Neuronal stem cell (in vitro differentiated cells): ENCODE results near the gene GSE1.
A peak's percentile ranks its signal among the peaks of the same experiment; 100 is the strongest.

ENCODE experiments used
- DNase-seq: peaks from one replicate; pipeline ENCODE4 v3.0.0-alpha.2; 2013; ENCODE audit warnings: low spot score
- H2AFZ ChIP-seq: one replicate; pipeline ENCODE4 v1.6.1; 2013; ENCODE audit warnings: mild to moderate bottlenecking, low read length, inconsistent platforms
- H2AK5ac ChIP-seq: 2 replicates; pipeline ENCODE4 v1.6.1; 2013; ENCODE audit warnings: low read depth, mild to moderate bottlenecking, inconsistent platforms, low read length, moderate library complexity, mixed read lengths
- H2BK120ac ChIP-seq: 2 replicates; pipeline ENCODE4 v1.6.1; 2013; ENCODE audit warnings: low read depth, mild to moderate bottlenecking, inconsistent platforms, low read length, moderate library complexity, mixed read lengths
- H2BK12ac ChIP-seq: one replicate; pipeline ENCODE4 v1.6.1; 2013; ENCODE audit warnings: low read length, inconsistent platforms
- H2BK15ac ChIP-seq: 2 replicates; pipeline ENCODE4 v1.6.1; 2013; ENCODE audit warnings: mild to moderate bottlenecking, low read length, inconsistent platforms, mixed read lengths
- H2BK5ac ChIP-seq: one replicate; pipeline ENCODE4 v1.6.1; 2013; ENCODE audit warnings: inconsistent platforms, mild to moderate bottlenecking, low read length, moderate library complexity
- H3K14ac ChIP-seq: one replicate; pipeline ENCODE4 v1.6.1; 2013; ENCODE audit warnings: low read length, inconsistent platforms
- H3K18ac ChIP-seq: 2 replicates; pipeline ENCODE4 v1.6.1; 2013; ENCODE audit warnings: low read length, inconsistent platforms
- H3K23ac ChIP-seq: 2 replicates; pipeline ENCODE4 v1.6.1; 2013; ENCODE audit warnings: low read depth, mild to moderate bottlenecking, mixed read lengths, low read length, inconsistent platforms; ENCODE audit not compliant: poor library complexity
- H3K27ac ChIP-seq: replicated peaks from 3 replicates; pipeline ENCODE4 v1.5.1; 2013; ENCODE audit warnings: low read length, inconsistent platforms
- H3K27me3 ChIP-seq, 3 experiments: 2 replicates each; pipeline ENCODE4 v1.6.1; 2013; ENCODE audit warnings: low read length in 3 of 3, mild to moderate bottlenecking in 2 of 3, inconsistent platforms in 1 of 3, low read depth in 1 of 3, mixed read lengths in 1 of 3, moderate library complexity in 1 of 3; ENCODE audit not compliant: control insufficient read depth in 3 of 3, insufficient read depth in 3 of 3
- H3K36me3 ChIP-seq, 2 donors: replicated peaks in 1 of 2; 2 replicates each; pipeline ENCODE4 v1.6.1; 2013; ENCODE audit warnings: low read length in 2 of 2; ENCODE audit not compliant: control insufficient read depth in 2 of 2, insufficient read depth in 2 of 2
- H3K4ac ChIP-seq: 2 replicates; pipeline ENCODE4 v1.6.1; 2013; ENCODE audit warnings: inconsistent platforms, mild to moderate bottlenecking, low read length, moderate library complexity
- H3K4me1 ChIP-seq, 2 donors: 1 replicate in 1 of 2; 2 replicates in 1 of 2; pipeline ENCODE4 v1.6.1; 2013; ENCODE audit warnings: low read length in 2 of 2, low read depth in 1 of 2; ENCODE audit not compliant: control insufficient read depth in 2 of 2, insufficient read depth in 1 of 2
- H3K4me2 ChIP-seq: one replicate; pipeline ENCODE4 v1.6.1; 2013; ENCODE audit warnings: mild to moderate bottlenecking, low read length, inconsistent platforms; ENCODE audit not compliant: insufficient read depth, poor library complexity, severe bottlenecking
- H3K4me3 ChIP-seq, 2 donors: 2 replicates each; pipeline ENCODE4 v1.5.1; 2013; ENCODE audit warnings: low read length in 2 of 2, mild to moderate bottlenecking in 2 of 2, inconsistent platforms in 1 of 2, moderate library complexity in 1 of 2
- H3K79me1 ChIP-seq: one replicate; pipeline ENCODE4 v1.6.1; 2013; ENCODE audit warnings: low read depth, mild to moderate bottlenecking, inconsistent platforms, low read length, moderate library complexity
- H3K9ac ChIP-seq: one replicate; pipeline ENCODE4 v1.6.1; 2013; ENCODE audit warnings: mild to moderate bottlenecking, low read depth, low read length, inconsistent platforms; ENCODE audit not compliant: poor library complexity
- H3K9me3 ChIP-seq, 2 donors: replicated peaks in 1 of 2; 2 replicates each; pipeline versions ENCODE3 to v1.6.1; 2013; ENCODE audit warnings: low read length in 2 of 2, mild to moderate bottlenecking in 2 of 2, inconsistent platforms in 1 of 2, low read depth in 1 of 2, mixed read lengths in 1 of 2, moderate library complexity in 1 of 2; ENCODE audit not compliant: control insufficient read depth in 2 of 2, insufficient read depth in 1 of 2
- H4K8ac ChIP-seq: one replicate; pipeline ENCODE4 v1.6.1; 2013; ENCODE audit warnings: low read depth, mild to moderate bottlenecking, inconsistent platforms, low read length, moderate library complexity
- H4K91ac ChIP-seq: one replicate; pipeline ENCODE4 v1.6.1; 2013; ENCODE audit warnings: low read length, low read depth, mild to moderate bottlenecking, inconsistent platforms; ENCODE audit not compliant: poor library complexity
- WGBS, 2 donors: extraction: QIAGEN DNeasy Blood & Tissue Kit; methylation state at CpG; one replicate each; pipeline ENCODE4 v1.1.7; 2013; ENCODE audit warnings: missing lambda C conversion rate in 2 of 2, mixed read lengths in 1 of 2; ENCODE audit not compliant: insufficient read length in 2 of 2, insufficient replicate concordance in 1 of 2; ENCODE audit errors: extremely low coverage in 2 of 2; 5-methylcytosine and 5-hydroxymethylcytosine counted together

GSE1 gene

DNA sequence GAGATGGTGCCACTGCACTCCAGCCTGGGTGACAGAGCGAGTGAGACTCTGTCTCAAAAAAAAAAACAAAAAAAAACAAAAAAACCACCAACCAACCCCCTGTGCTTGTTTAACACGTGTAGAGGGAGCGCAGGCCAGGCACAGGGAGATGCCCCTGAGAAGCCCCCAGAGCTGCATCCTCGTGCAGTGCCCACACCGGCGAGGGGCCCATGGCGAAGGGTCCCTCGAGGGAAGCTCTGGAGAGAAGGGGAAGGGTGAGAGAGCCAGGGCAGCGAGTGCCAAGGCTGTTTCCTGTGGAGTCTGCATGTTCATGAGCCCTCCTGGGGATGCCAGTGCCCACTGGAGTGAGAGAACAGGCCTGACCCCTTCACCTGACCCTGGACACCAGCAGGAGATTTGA, 47.8 kb upstream of the GSE1 start:
- Histone ChIP-seq H3K27me3 (no peaks in the 10 kb centered on the region), H2AK5ac (peak overlapping the region; percentile 79), H3K9me3 (peaks cover 8 to 15% of the 10 kb centered on the region in 2 donors), H3K4me2 (no peak overlapping the region), H4K91ac (no peak overlapping the region), H3K9ac (no peak overlapping the region), H2BK15ac (peak overlapping the region; percentile 1), H2BK5ac (peak overlapping the region; percentile 4), H3K4me1 (peaks cover 28 to 60% of the 10 kb centered on the region in 2 donors), H3K23ac (peak overlapping the region; percentile 62), H2BK120ac (no peak overlapping the region), H2BK12ac (peak overlapping the region; percentile 92), H3K36me3 (no peaks in the 10 kb centered on the region), H4K8ac (no peak overlapping the region), H3K4ac (no peak overlapping the region), H2AFZ (no peak overlapping the region), H3K27ac (no peak overlapping the region), H3K18ac (peak overlapping the region; percentile 11), H3K79me1 (no peaks in the 10 kb centered on the region), H3K14ac (peak overlapping the region; percentile 22), H3K4me3 (no peak overlapping the region)
- no CpG with 5 or more reads among the region's 9 CpGs for whole genome bisulfite sequencing, 2 donors
- no peak for DNase-seq

- no CpG with 5 or more reads among the region's 23 CpGs for WGBS, 2 donors
- Histone ChIP-seq H2BK120ac (no peak overlapping the region), H3K4ac (no peak overlapping the region), H4K91ac (no peak overlapping the region), H2BK5ac (peak overlapping the region; percentile 4), H2BK12ac (peak overlapping the region; percentile 5), H2AFZ (no peak overlapping the region), H4K8ac (no peak overlapping the region), H3K9ac (no peak overlapping the region), H3K27ac (peak overlapping the region; percentile 39), H3K36me3 (no peaks in the 10 kb centered on the region), H2AK5ac (peak overlapping the region; percentile 79), H2BK15ac (peak overlapping the region; percentile 1), H3K4me2 (no peak overlapping the region), H3K4me1 (peaks cover 29 to 58% of the 10 kb centered on the region in 2 donors), H3K27me3 (no peaks in the 10 kb centered on the region), H3K4me3 (no peak overlapping the region), H3K9me3 (peaks cover 8 to 15% of the 10 kb centered on the region in 2 donors), H3K18ac (peak overlapping the region; percentile 11), H3K23ac (peak overlapping the region; percentile 62), H3K79me1 (no peaks in the 10 kb centered on the region), H3K14ac (no peak overlapping the region)
- DNase-seq = no peak
Observed at GRCh38 chr16:85565801-85566526, 47.2 kb upstream of the GSE1 start.

GRCh38 chr16:85566561-85567100, 46.5 kb upstream of the GSE1 start:
- peak overlapping the region; percentile 11 for H3K18ac ChIP-seq
- H3K23ac ChIP-seq = no peak overlapping the region
- no peak overlapping the region for H3K4me3 ChIP-seq
- no peak overlapping the region for H2AK5ac ChIP-seq
- no peaks in the 10 kb centered on the region for H3K79me1 ChIP-seq
- no peak overlapping the region for H2AFZ ChIP-seq
- peaks cover 31 to 61% of the 10 kb centered on the region in 2 donors for H3K4me1 ChIP-seq
- H3K27ac ChIP-seq = peak overlapping the region; percentile 39
- no peak overlapping the region for H2BK120ac ChIP-seq
- no peak overlapping the region for H2BK12ac ChIP-seq
- H3K4me2 ChIP-seq = no peak overlapping the region
- no peak overlapping the region for H3K9ac ChIP-seq
- peak overlapping the region; percentile 98 for H2BK15ac ChIP-seq
- DNase-seq = peak; percentile 89
- peaks cover 8 to 15% of the 10 kb centered on the region in 2 donors for H3K9me3 ChIP-seq
- H4K8ac ChIP-seq = no peak overlapping the region
- H3K27me3 ChIP-seq = no peaks in the 10 kb centered on the region
- H4K91ac ChIP-seq = no peak overlapping the region
- no peaks in the 10 kb centered on the region for H3K36me3 ChIP-seq
- peak overlapping the region; percentile 4 for H2BK5ac ChIP-seq
- no CpG with 5 or more reads among the region's 19 CpGs for WGBS, 2 donors
- H3K4ac ChIP-seq = no peak overlapping the region
- no peak overlapping the region for H3K14ac ChIP-seq

DNA sequence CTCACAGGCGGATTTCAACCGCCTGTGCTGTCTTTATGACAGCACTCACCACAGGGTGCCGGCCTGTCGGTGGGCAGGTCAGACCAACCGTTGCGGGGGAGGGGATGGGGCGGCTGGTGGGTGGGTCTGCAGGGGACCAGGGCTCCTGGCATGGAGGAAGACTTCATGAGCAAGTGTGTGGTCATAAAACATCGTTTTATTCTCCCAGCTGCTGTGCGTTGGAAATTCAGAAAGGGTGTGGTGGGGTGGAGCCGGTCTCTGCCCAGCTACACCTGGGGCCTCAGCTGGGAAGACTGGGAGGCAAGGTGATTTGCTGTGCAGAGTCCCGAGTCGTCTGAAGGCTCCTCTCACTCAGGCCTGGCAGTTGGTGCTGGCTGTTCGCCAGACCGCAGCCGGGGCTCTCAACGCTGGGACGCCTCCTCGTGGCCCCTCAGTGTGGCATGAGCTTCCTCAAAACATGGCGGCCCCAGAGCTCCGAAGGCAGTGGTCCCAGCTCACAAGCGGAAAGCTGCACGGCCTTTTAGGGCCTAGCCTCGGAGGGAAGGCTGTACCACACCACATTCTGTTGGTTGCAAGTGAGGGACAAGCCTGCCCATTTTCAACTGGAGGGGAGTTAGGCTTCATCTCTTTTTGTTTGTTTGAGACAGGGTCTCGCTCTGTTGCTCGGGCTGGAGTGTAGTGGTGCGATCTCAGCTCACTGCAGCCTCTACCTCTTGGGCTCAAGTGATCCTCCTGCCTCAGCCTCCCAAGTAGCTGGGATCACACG, 45.8 kb upstream of the GSE1 start:
- Histone ChIP-seq H2BK15ac (peak overlapping the region; percentile 98), H3K36me3 (peaks cover 0 to 3% of the 10 kb centered on the region in 2 donors), H3K79me1 (peaks cover 3% of the 10 kb centered on the region), H3K4ac (no peak overlapping the region), H3K27ac (no peak overlapping the region), H2BK120ac (no peak overlapping the region), H3K23ac (peak overlapping the region; percentile 77), H2BK12ac (peak overlapping the region; percentile 49), H3K9me3 (peaks cover 12 to 15% of the 10 kb centered on the region in 2 donors), H3K14ac (no peak overlapping the region), H3K27me3 (peaks cover 0 to 4% (median 0%) of the 10 kb centered on the region in 3 experiments), H2AFZ (no peak overlapping the region), H3K4me2 (no peak overlapping the region), H4K8ac (no peak overlapping the region), H4K91ac (peak overlapping the region; percentile 26), H3K4me3 (no peak overlapping the region), H3K18ac (peak overlapping the region; percentile 86), H3K9ac (peak overlapping the region; percentile 24), H2AK5ac (peak overlapping the region; percentile 96), H2BK5ac (peak overlapping the region; percentile 58), H3K4me1 (peaks cover 32 to 55% of the 10 kb centered on the region in 2 donors)
- WGBS, 2 donors = no CpG with 5 or more reads among the region's 27 CpGs
- no peak for DNase-seq
